Measurements from ENCODE around the gene C10orf88.

The C10orf88 gene, protein sequence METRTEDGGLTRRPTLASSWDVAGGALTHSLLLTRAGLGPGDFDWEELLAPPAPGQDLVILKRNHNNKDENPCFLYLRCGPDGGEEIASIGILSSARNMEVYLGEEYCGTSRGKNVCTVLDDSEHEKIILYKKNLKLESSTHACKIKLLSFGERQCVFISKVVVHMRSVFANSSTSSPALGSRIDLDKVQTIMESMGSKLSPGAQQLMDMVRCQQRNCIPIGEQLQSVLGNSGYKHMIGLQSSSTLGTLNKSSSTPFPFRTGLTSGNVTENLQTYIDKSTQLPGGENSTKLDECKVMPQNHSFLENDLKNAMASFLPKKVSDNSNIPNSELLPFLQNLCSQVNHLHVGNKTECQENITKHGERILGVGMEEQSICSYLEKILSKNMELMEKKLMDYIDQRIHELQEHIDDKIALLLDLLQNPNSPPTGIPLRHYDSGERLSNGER

DNA sequence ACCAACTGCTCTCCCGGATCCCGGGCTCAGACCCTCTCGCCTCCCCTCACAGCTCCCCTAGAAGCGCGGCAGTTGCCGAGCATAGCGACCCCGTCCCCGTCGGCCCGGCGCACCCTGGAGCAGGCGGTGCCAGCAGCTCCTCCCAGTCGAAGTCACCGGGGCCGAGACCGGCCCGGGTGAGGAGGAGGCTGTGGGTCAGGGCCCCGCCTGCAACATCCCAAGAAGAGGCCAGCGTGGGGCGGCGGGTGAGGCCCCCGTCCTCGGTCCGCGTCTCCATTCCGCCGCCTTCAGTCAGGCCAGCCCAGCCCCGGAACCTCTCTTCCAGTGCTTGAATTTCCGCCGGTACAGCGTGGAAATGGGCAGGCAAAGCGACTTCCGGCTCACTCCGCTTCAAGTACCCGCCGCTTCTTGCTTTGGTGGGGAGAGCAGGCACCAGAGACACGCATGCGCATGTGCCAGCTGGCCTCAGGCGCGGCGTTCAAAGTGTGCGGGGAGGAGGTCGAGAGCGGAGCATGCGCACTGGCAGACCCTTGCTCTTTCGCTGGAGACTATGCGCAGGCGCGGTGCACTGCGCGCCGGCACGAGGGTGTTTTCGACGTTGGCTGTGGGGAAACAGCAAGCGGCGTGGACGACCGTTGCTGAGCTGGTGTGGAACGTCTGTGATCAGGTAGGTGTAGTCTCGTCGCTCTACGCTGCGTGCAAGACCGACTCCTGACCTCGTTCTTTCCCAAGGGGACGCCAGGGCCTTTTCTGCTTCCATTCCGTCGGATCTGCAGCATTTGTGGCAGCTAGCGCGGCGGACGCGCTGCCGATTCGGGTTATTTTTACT lies at the start of gene C10orf88:
Gene C10orf88 (minus strand): TSS at position 326 of the 829 bp plus-strand sequence. CDS start 49 bp downstream, at position 277.
- DNase-seq (ENCODE audit: low spot score), result peak; percentile 98

DNA sequence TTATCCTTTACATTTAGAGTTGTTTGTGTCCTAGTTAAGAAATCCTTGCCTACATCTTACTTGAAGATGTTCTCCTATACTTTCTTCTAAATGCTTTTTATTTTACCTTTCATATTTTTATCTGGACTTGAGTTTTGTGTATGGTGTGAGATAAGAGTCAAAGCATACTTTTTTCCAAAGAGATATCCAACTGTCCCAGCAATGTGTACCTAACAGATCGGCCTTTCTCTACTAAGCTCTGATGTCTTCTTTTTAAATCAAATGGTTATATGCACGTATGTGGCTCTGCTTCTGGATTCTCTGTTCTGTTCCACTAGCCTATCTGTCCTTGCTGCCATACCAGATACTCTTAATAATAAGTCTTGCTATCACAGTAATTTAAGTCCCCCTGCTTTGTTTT lies 47.3 kb upstream of the C10orf88 start:
- no peak for DNase-seq (ENCODE audit: low spot score)

DNA sequence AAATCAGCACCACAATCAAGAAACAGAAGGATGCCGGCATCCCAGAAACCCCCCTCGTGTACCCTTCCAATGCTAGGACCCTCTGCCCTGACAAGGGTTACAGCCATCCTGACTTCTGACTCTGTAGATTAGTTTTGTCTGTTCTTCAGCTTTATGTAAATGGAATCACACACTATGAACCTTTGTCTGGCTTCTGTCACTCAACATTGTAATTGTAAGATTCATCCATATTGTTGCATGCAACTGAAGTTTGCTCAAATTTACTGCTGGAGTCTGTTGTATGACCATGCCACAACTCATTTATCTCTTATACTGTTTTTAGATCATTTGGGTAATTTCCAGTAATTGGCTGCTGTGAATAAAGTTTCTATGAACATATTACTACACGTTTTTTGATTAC lies 46.1 kb upstream of the C10orf88 start:
- no peak for DNase-seq (ENCODE audit: low spot score)

DNA sequence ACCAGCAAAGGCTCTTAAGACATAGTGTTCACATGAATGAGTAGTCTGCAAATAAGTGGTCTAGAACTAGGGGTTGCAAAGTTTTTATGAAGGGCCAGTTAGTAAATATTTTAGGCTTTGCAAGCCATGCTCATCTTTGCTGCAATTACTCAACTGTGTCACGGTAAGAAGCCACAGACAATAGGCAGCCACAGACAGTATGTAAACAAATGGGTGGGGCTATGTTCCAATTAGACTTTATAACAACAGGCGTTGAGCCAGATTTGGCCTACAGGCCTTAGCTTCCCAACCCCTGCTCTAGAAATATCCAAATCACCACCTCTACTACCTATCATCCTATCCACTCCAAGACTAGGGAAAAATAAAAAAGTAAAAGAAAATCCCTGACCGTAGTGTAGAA lies 45.3 kb upstream of the C10orf88 start:
- no peak for DNase-seq (ENCODE audit: low spot score)

DNA sequence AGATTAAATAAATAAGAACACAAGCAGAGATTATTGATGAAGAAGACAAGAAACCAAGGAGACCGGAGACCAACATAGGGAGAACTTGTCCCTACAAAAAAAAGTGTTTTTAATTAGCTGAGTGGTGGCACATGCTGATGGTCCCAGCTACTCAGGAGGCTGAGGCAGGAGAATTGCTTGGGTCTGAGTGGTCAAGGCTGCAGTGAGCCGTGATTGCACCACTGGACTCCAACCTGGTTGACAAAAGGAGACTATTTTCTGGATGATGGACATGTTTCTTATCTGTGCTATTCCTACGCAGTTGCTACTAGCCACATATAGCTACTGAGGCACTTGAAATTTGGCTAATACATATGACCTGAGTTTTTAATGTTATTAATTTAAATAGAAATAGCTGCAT lies 44.9 kb upstream of the C10orf88 start:
- no peak for DNase-seq (ENCODE audit: low spot score)

DNA sequence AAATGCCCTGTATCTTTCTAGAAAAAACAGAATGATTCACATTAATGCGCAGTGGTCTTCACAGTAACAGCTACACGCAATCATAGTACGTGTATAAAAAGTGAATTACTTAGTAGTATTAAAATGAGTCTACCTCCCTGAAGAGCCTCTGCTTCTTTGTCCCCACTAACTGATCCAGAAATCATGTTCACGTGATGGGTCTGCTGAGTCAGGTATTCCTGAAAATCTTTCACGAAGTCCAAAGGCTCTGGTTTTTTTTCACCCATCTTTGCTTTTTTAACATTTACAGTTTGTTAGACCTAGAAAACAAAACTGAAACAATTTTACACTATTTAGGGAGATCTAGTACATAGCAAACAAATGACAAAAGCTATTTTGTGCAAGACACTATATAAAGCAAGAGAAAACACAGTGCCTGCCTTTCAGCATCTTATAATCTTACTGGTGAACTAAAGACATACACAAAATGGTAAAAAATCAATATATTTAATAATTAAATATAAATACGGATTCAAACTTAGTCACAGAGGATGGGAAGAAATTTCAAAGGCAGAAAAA lies 44.4 kb upstream of the C10orf88 start:
- no peak for DNase-seq (ENCODE audit: low spot score)

DNA sequence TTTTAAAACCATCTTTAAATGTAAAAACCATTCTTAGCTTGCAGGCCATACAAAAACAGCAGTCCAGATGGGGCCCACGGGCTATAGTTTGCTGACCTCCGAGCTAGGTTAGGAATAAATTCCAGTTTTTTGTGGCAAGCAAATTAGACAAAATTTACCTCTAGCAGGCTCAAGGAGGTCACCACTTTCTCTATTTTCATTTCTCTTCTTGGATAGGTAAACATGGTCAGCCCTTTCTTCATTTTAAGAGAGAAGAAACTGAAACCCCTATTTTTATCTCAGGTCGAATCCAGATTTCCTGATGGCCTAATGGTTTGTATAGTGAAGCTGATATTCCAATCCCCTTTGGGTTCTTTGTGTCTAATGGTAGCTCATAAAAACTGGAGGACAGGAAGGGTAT lies 43.8 kb upstream of the C10orf88 start:
- no peak for DNase-seq (ENCODE audit: low spot score)

DNA sequence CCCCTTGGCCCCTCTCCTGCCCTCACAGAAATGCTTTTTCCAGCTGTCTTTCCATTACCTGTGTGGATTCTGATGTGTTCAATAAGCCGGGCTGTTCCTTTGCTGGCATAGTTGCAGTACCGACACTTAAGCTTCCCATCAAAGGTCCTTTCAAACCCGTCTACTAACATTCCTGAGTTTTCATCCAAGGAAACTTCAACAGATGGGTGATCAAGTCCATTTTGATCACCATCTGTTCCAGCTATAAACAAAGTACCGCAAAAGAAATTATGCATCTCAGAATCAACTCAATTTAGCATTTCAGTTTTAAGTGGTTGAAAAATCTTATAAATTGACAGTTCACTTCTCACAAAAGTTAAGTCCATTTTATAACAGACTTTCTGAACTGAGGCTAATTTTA lies 41.9 kb upstream of the C10orf88 start:
- no peak for DNase-seq (ENCODE audit: low spot score)

DNA sequence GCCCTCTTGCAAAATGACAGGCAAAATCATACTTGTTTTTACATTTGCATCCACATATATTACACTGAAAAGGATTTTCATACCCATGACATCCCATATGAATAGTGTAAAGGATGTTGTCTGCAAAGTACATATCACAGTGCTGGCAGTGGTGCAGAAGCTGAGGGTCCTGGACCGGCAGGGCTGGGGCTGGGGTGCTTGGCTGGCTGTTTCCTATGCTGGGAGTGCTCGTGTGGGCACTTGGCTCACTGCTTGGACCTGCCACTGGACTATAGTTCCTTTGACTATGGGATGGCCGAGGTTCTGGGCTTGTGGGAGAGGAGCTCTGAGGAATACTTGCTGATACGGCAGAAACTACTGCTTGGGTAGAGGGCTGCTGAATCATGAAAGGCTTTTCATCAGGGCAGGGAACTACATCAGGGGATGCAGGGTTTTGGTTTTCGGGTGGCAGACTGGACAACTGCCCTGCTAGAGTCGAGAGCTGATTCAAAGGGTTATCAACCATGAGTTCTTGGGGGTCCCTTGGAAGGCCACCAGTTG lies 39.8 kb upstream of the C10orf88 start:
- no peak for DNase-seq (ENCODE audit: low spot score)

DNA sequence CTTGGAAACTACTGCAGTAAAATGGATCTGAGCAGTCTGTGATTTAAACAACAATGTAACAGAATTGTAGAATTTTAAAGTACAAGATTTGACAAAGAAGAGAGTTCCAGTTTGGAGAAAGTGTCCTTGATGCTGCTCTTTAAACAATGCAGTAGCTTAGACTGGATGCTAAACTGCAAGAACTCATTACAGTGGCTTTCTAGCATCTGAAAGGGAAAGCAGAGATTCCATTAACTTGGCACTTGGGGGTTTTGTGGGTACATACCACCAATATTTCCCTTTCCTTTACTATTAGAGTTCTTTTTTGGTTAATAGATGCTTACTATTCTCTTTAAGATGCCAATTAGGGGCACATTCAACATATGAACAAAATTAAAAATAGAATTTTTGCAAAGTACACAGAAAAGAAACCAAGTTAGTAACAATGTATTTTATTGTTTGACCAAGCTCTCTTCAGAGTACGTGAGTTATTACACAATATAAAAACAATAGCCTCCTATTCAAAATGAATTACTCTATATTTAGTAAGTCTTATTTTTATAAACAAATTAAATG lies 38.1 kb upstream of the C10orf88 start:
- no peak for DNase-seq (ENCODE audit: low spot score)

DNA sequence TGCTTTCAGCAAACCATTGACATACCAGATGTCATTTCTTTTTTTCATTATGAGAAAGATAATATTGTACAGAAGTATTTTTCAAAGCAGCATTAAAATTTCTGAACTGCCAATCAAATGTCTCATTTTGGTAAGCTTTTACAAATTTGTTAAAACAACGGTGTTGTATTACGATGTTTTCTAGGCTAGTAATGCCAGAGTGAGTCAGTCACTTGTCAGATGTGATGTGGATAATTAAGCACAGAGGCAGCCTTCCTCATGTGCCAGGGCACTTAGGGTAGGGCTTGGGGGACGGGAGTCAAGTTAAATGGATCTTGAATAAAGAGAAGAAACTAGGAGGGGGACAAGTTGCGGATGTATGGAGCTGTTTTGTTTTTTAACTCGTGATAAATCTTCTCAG lies 36.3 kb upstream of the C10orf88 start:
- no peak for DNase-seq (ENCODE audit: low spot score)

DNA sequence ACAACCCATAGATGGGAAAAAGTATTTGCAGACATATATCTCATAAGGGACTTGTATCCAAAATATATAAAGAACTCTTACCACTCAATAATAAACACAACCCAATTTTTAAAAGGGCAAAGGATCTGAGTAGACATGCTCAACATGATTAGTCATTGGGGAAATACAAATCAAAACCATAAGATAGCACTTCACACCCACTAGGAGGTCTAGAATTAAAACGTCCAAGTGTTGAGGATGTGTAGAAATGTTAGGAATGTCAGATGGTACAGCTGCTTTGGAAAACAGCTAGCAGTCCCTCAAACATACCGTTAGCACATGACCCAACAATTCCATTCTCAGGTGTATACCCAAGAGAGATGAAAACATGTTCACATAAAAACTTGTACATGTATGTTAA lies 34.5 kb upstream of the C10orf88 start:
- no peak for DNase-seq (ENCODE audit: low spot score)

DNA sequence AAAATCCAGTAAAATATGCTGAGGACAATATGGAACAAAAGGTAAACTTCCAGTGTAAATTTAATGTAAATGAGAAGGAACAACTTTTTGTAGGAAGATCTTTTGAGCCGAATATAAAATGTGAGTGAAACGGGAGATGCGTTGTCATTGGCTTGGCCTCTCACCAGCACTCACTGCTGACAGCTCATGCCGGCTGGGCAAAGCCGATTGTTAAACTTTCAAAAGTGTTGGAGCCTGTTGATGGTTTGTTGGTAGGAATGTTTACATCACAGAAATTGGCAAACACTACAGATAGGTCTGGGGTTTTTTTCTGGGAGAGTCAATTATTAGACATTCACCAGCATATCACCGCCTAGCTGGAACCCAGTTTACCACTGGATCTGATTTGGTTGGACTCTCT lies 32.3 kb upstream of the C10orf88 start:
- no peak for DNase-seq (ENCODE audit: low spot score)

DNA sequence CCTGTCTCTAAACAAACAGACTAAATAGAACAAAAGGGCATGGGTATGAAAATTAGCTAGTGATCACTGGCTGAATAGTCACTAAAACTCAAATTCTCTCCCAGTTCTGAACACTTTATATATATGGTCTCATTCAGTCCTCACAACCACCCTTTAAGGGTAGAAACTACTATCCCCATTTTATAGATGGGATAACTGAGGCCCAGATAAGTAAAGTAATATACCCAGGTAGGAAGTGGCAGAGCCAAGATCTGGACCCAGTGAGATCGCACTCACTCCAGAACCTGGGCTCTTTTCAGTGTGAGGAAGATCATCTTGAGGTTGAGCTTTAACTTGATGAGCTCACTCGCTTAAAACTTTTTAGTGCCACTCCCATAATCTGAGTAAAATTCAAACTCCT lies 30.7 kb upstream of the C10orf88 start:
- no peak for DNase-seq (ENCODE audit: low spot score)

DNA sequence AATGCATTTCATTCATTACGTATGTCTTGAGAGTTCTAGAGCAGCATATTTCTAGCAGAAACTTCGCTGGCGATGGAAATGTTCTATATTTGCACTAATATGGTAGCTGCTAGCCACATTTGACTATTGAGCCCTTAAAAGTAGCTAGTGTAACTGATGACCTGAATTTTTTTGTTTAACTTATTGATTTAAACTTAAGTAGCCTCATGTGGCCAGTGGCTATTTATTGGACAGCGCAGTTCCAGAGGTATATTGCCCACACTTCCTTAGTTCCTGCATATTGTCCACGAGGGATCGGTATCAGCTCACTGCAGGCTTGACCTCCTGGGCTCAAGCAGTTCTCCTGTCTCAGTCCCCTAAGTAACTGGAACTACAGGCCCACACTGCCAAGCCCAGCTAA lies 29.9 kb upstream of the C10orf88 start:
- DNase-seq (ENCODE audit: low spot score), result no peak

DNA sequence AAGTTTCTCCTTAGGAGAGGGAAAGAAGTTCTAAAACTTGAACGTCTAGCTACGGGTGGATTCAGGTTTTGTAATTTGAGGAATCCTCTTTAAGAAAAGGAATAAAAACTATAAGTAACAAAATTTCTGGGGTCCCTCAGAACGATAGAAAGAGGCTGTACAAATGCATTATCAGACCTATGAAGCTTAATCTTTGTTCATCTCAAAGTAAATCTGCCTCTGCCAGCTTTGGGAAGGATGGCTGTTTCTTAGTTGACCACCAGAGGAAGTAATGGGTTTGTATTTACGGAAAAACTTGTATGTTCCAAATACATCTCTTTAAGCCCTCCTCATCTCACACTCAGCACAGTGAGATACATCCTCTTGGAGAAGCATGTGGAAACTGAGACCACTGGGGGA lies 27.0 kb upstream of the C10orf88 start:
- peak; percentile 1 for DNase-seq (ENCODE audit: low spot score)

DNA sequence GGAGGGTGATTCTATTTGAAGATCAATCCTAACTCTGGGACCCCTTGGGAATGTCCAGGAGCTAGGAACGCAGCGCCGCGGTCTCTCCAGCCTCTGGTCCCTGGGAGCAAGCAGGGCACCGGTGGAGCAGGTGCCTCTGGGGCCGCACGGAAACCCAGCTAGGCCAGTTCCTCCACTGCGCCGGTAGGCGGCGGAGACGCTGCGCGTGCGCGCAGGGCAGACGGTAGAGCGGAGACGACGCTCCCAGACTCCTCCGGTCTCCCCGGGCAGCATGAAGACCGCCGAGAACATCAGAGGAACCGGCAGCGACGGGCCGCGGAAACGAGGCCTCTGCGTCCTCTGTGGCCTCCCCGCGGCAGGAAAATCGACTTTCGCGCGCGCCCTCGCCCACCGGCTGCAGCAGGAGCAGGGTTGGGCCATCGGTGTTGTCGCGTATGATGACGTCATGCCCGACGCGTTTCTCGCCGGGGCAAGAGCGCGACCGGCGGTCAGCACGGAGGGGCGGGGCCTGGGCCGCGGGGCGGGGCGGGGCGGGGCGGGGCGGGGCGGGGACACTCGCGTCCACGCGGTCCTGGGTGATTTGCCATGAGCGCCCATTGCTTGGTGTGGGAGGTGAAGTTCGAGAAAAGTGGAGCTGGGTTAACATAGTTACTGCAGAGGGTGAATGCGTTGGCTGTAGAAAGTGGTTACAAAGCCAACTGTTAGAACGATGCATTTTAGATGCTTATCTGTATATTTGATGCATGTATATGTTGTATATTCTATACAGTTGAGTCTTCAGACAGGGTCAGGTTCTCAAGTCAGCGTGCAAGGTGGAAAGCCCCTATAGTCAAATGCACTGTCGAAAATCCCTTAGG lies 26.4 kb upstream of the C10orf88 start, which contains the start of gene PSTK:
Gene PSTK (plus strand): TSS at position 193 of the 857 bp plus-strand sequence. CDS start 79 bp downstream, at position 272.
- peak; percentile 87 for DNase-seq (ENCODE audit: low spot score)

DNA sequence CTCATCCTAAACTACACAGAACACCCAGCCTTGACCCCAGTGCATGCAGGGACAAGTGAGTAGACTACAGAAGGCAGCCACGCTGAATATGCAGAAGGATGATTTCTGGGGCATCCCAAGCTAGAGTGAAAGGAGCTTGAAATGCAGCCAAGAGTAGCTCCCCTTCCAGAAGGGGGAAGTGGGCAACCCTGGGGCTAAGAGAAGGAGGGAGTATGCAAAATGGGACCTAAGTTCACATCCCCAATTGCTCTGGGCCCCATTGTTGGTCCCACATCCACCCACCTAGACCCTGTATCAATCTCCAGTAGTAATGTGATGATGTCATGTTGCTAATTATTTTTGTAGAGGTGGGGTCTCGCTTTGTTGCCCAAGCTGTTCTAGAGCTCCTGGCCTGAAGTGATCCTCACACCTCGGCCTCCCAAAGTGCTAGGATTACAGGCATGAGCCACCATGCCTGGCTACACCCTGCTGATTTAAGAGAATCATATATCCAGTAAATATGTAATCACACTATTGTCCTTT lies 20.6 kb upstream of the C10orf88 start:
- no peak for DNase-seq (ENCODE audit: low spot score)

DNA sequence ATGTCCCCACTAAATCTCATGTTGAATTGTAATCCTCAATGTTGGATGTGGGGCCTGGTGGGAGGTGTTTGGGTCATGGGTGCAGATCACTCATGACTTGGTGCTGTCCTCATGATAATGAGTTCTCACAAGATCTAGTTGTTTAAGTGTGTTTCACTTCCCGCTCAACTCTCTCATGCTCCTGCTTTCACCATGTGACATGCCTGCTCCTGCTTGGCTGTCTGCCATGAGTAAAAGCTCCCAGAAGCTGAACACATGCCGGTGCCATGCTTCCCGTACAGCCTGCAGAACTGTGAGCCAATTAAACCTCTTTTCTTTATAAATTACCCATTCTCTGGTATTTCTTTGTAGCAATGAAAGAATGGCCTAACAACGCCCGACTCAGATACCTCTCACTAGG lies 20.0 kb upstream of the C10orf88 start:
- DNase-seq (ENCODE audit: low spot score), result no peak

DNA sequence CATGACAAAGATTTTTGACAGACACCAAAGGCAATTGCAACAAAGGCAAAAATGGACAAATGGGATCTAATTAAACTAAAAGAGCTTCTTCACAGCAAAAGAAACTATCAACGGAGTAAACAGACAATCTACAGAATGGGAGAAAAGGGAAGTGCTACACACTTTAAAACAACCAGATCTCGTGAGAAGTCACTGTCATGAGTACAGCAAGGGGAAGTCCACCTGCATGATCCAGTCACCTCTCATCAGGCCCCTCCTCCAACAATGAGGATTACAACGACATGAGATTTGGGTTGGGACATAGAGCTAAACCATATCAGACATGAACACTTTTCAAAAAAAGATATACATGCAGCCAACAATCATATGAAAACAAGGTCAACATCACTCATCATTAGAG lies 14.7 kb upstream of the C10orf88 start:
- no peak for DNase-seq (ENCODE audit: low spot score)

DNA sequence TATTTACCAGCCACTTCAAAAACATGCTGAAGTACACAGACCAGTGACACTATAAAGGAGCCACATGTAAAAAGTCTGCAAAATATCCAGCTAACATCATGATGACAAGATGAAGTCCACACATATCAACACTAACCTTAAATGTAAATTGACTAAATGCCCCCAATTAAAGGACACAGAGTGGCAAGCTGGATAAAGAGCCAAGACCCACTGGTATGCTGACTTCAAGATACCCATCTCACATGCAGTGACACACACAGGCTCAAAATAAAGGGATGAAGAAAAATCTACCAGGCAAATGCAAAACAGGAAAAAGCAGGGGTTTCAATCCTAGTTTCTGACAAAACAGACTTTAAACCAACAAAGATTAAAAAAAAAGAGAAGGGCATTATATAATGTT lies 12.9 kb upstream of the C10orf88 start:
- DNase-seq (ENCODE audit: low spot score), result no peak
